Spleen (tissue), 11 donors: Measurements from ENCODE around the gene SMIM29. TPM values are rescaled to one million over a fixed set of nuclear protein-coding genes. Genes with fewer than 3 reads are reported as not detected.

Experiments
- DNase-seq: peaks from one replicate; pipeline ENCODE4 v3.0.0-alpha.2; 2020
- H3K27ac ChIP-seq, 8 donors: fragments of 200-600 bp; sonication (generic) in 7 of 8; 1 replicate in 4 of 8; 2 replicates in 4 of 8; pipeline versions ENCODE4 v1.5.0 to v1.8.0; 2016 to 2021; ENCODE audit warnings: inconsistent platforms in 4 of 8, mild to moderate bottlenecking in 4 of 8, moderate library complexity in 1 of 8
- H3K27me3 ChIP-seq, 7 donors: fragments of 200-600 bp; sonication (generic) in 6 of 7; replicated peaks in 1 of 7; 1 replicate in 4 of 7; 2 replicates in 3 of 7; pipeline versions ENCODE4 v1.5.0 to v1.8.0; 2016 to 2021; ENCODE audit warnings: inconsistent platforms in 3 of 7, mild to moderate bottlenecking in 1 of 7
- H3K36me3 ChIP-seq, 6 donors: fragments of 200-600 bp; sonication (generic) in 5 of 6; 1 replicate in 4 of 6; 2 replicates in 2 of 6; pipeline versions ENCODE4 v1.5.0 to v1.8.0; 2016 to 2021; ENCODE audit warnings: inconsistent platforms in 2 of 6
- H3K4me1 ChIP-seq, 6 donors: fragments of 200-600 bp; sonication (generic) in 5 of 6; 1 replicate in 3 of 6; 2 replicates in 3 of 6; pipeline versions ENCODE4 v1.5.0 to v1.8.0; 2016 to 2021; ENCODE audit warnings: inconsistent platforms in 3 of 6
- H3K4me3 ChIP-seq, 8 donors: fragments of 200-600 bp; sonication (generic) in 7 of 8; 1 replicate in 4 of 8; 2 replicates in 4 of 8; pipeline versions ENCODE4 v1.5.0 to v1.8.0; 2016 to 2021; ENCODE audit warnings: inconsistent platforms in 4 of 8, mild to moderate bottlenecking in 4 of 8, moderate library complexity in 2 of 8
- H3K9me3 ChIP-seq, 8 donors: fragments of 200-600 bp; sonication (generic) in 7 of 8; 1 replicate in 4 of 8; 2 replicates in 4 of 8; pipeline versions ENCODE4 v1.5.0 to v1.8.0; 2016 to 2021; ENCODE audit warnings: inconsistent platforms in 4 of 8
- POLR2A ChIP-seq, 3 donors: fragments of 450-650 bp; IDR thresholded peaks; one replicate each; pipeline ENCODE4 v1.5.1; 2017; ENCODE audit warnings: antibody characterized with exemption in 3 of 3, mild to moderate bottlenecking in 1 of 3
- POLR2AphosphoS5 ChIP-seq, 3 donors: sonication (generic); formaldehyde crosslinking; IDR thresholded peaks; one replicate each; pipeline ENCODE4 v1.5.1; 2017; ENCODE audit warnings: antibody characterized with exemption in 3 of 3
- WGBS, 5 donors: extraction: QIAGEN DNeasy Blood & Tissue Kit in 3 of 5; methylation state at CpG; one replicate each; pipeline versions ENCODE4 v1.1.5 to v1.1.7; 2013 to 2018; 5-methylcytosine and 5-hydroxymethylcytosine counted together
- intact Hi-C: fragments of 100-400 bp; cut with DNase I; formaldehyde crosslinking; loops from one replicate; pipeline ENCODE4 v1.15.0; 2023; ENCODE audit warnings: low total_unique reads
- polyA plus RNA-seq, 3 donors: library from polyadenylated mRNA; stranded (reverse); fragments of 200-250 nt; gene quantifications; one replicate each; pipeline ENCODE4 v1.2.1, GENCODE V29; 2013
- total RNA-seq, 7 donors: library from RNA; depleted of rRNA in 3 of 7; stranded (reverse); fragments of >200 nt in 3 of 7; fragmentation: NEBNext Ultra II Directional in 4 of 7; extraction: Animal tissue kit (Norgen Biotek cat#: 25700) in 4 of 7; gene quantifications; one replicate each; pipeline versions ENCODE4 v1.1.0 to v1.2.1, GENCODE V29; 2016 to 2021
- TF ChIP-seq, protein P1 (sequence below), 11 experiments: fragments of 200-600 bp in 7 of 11; fragments of 450-650 bp in 4 of 11; sonication (generic) in 4 of 11; IDR thresholded peaks in 8 of 11; conservative IDR thresholded peaks in 3 of 11; 1 replicate in 7 of 11; 2 replicates in 4 of 11; pipeline versions ENCODE4 v1.4.0 to v1.8.0; 2016 to 2021; ENCODE audit warnings: antibody characterized with exemption in 11 of 11, inconsistent platforms in 4 of 11, mild to moderate bottlenecking in 1 of 11
- donor health status: healthy with polysubstance abuse.
- donor health status: DM: no; HTN: no; CAD: no; lungs with moderate emphysema.
- donor health status: DM: no; HTN: no; CAD: no.
- donor health status: Bipolar disorder and iron deficiency.
- donor health status: healthy.
- donor health status: DM: no; HTN: no; CAD: no.
- donor health status: DM: yes; HTN: yes; CAD: no.

The SMIM29 gene
- total and polyA plus RNA-seq, 10 donors = 24.7 to 73.7 (median 36.4) TPM

DNA sequence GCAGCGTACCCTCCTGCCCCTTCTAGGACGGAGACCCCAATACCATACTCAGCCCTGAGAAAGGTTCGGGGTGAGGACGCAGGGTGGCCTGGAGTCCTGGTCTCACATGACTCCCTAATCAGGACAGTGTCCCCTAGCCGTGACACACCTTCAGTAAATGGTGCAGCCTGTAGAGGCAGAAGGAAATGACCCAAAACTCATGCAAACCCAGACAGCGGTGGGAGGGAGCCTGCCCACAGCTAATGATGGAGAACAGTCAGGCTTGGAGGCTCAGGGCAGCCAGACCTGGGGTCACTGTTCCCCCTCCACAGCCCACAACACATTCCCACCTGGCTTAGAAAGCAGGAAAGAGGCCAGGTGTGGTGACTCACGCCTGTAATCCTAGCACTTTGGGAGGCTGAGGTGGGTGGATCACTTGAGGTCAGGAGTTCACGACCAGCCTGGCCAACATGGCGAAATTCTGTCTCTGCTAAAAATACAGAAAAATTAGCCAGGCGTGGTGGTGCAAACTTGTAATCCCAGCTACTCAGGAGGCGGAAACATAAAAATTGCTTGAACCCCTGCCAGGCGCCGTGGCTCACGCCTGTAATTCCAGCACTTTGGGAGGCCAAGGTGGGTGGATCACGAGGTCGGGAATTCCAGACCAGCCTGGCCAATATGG is 20.9 kb downstream of the SMIM29 start:
- Histone ChIP-seq H3K36me3 (no peaks in the 10 kb centered on the region), H3K4me3 (no peak overlapping the region), H3K4me1 (peaks cover 4 to 49% (median 32%) of the 10 kb centered on the region in 6 donors), H3K9me3 (no peaks in the 10 kb centered on the region), H3K27me3 (no peaks in the 10 kb centered on the region), H3K27ac (peak overlapping the region in 4 of 8 donors; percentile 25 to 58 (median 49))
- TF ChIP-seq POLR2AphosphoS5 (IDR thresholded peaks at IDR 0.05) (no peak), POLR2A (IDR thresholded peaks at IDR 0.05) (no peak)
- TF ChIP-seq, protein P1, sequence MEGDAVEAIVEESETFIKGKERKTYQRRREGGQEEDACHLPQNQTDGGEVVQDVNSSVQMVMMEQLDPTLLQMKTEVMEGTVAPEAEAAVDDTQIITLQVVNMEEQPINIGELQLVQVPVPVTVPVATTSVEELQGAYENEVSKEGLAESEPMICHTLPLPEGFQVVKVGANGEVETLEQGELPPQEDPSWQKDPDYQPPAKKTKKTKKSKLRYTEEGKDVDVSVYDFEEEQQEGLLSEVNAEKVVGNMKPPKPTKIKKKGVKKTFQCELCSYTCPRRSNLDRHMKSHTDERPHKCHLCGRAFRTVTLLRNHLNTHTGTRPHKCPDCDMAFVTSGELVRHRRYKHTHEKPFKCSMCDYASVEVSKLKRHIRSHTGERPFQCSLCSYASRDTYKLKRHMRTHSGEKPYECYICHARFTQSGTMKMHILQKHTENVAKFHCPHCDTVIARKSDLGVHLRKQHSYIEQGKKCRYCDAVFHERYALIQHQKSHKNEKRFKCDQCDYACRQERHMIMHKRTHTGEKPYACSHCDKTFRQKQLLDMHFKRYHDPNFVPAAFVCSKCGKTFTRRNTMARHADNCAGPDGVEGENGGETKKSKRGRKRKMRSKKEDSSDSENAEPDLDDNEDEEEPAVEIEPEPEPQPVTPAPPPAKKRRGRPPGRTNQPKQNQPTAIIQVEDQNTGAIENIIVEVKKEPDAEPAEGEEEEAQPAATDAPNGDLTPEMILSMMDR (IDR thresholded peaks at IDR 0.05 in 8 of 11, conservative IDR thresholded peaks at IDR 0.05 in 3 of 11) = no peak
- DNase-seq = peak; percentile 66
- WGBS, 5 donors = 83 to 88% (median 88%) methylated on average over 16 of the region's 16 CpGs
- intact Hi-C loops = no loop called here

GRCh38 chr6:34226731-34227586 is 21.8 kb downstream of the SMIM29 start:
- Histone ChIP-seq H3K4me3 (no peak overlapping the region), H3K9me3 (no peaks in the 10 kb centered on the region), H3K27ac (peak overlapping the region in 4 of 8 donors; percentile 25 to 58 (median 49)), H3K4me1 (peaks cover 4 to 51% (median 32%) of the 10 kb centered on the region in 6 donors), H3K36me3 (no peaks in the 10 kb centered on the region), H3K27me3 (no peaks in the 10 kb centered on the region)
- TF ChIP-seq POLR2A (IDR thresholded peaks at IDR 0.05) (no peak), POLR2AphosphoS5 (IDR thresholded peaks at IDR 0.05) (no peak)
- TF ChIP-seq, protein P1 (IDR thresholded peaks at IDR 0.05 in 8 of 11, conservative IDR thresholded peaks at IDR 0.05 in 3 of 11) = no peak
- peak; percentile 75 for DNase-seq
- WGBS, 5 donors = 77 to 85% (median 81%) methylated on average over 14 to 15 of the region's 15 CpGs
- intact Hi-C loops = no loop called here

DNA sequence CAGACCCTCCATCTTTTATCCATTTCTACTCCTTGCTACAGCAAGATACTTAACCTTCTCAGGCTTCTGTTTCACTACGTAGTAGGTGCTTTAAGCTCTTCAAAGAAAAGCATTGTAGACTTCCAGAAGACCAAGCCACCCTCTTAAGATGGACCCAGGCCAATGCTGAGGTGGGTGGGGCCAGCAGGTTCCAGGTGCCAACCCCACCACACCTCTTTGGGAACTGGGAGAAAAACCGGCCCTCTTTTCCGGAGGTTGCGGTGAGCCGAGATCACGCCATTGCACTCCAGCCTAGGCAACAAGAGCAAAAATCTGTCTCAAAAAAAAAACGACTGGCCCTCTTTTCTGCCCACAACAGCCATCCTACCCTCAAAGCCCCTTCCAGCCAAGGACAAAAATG is 22.7 kb downstream of the SMIM29 start:
- no peak overlapping the region for H3K4me3 ChIP-seq
- WGBS, 5 donors = 78 to 91% (median 82%) methylated on average over 7 of the region's 7 CpGs
- H3K27me3 ChIP-seq = no peaks in the 10 kb centered on the region
- no peak for TF ChIP-seq POLR2A (IDR thresholded peaks at IDR 0.05)
- TF ChIP-seq, protein P1 (IDR thresholded peaks at IDR 0.05 in 8 of 11, conservative IDR thresholded peaks at IDR 0.05 in 3 of 11) = no peak
- no peak for TF ChIP-seq POLR2AphosphoS5 (IDR thresholded peaks at IDR 0.05)
- peaks cover 4 to 48% (median 32%) of the 10 kb centered on the region in 6 donors for H3K4me1 ChIP-seq
- no peak overlapping the region for H3K27ac ChIP-seq
- peak; percentile 58 for DNase-seq
- intact Hi-C loops = no loop called here
- no peaks in the 10 kb centered on the region for H3K36me3 ChIP-seq
- H3K9me3 ChIP-seq = no peaks in the 10 kb centered on the region

GRCh38 chr6:34225551-34225950 is 23.3 kb downstream of the SMIM29 start:
- H3K4me3 ChIP-seq = no peak overlapping the region
- no peaks in the 10 kb centered on the region for H3K27me3 ChIP-seq
- no peak for TF ChIP-seq POLR2AphosphoS5 (IDR thresholded peaks at IDR 0.05)
- TF ChIP-seq POLR2A (IDR thresholded peaks at IDR 0.05) = no peak
- TF ChIP-seq, protein P1 (IDR thresholded peaks at IDR 0.05 in 8 of 11, conservative IDR thresholded peaks at IDR 0.05 in 3 of 11) = no peak
- no peaks in the 10 kb centered on the region for H3K36me3 ChIP-seq
- intact Hi-C loops = no loop called here
- H3K4me1 ChIP-seq = peaks cover 4 to 45% (median 32%) of the 10 kb centered on the region in 6 donors
- no peaks in the 10 kb centered on the region for H3K9me3 ChIP-seq
- H3K27ac ChIP-seq = no peak overlapping the region
- WGBS, 5 donors = 94 to 98% (median 96%) methylated on average over 5 of the region's 5 CpGs
- no peak for DNase-seq
